Caco-2 (cell line): ENCODE results near the gene ZBTB6. TPM values are rescaled to one million over a fixed set of nuclear protein-coding genes. Genes with fewer than 3 reads are reported as not detected.
"Not testable (repeated sequence)": the region's sequence is repeated elsewhere in the genome, so short reads cannot be mapped to it uniquely, and the experiment has no call there.

Source experiments
- BruUV-seq: library from RNA; stranded (reverse); fragments of 400-500 nt; replicated peaks from 2 replicates; lab custom pipeline; 2021; lab: Mats Ljungman, UMichigan
- CTCF ChIA-PET: fragments of 300-600 bp; sonication (Branson Sonifier 250); formaldehyde crosslinking; loops from one replicate; lab custom pipeline; 2022; ENCODE audit warnings: antibody characterized with exemption; lab: Charles Lee
- POLR2A ChIA-PET: fragments of 300-600 bp; sonication (Branson Sonifier 250); formaldehyde crosslinking; loops from one replicate; lab custom pipeline; 2022; ENCODE audit warnings: antibody characterized with exemption; lab: Charles Lee
- DNase-seq, 2 experiments: peaks; one replicate each; pipeline versions ENCODE4 v3.0.0 to v3.0.0-alpha.2; 2020 to 2022
- H3K27me3 ChIP-seq: replicated peaks from 2 replicates; pipeline ENCODE4 v1.6.0; 2011; ENCODE audit warnings: low read length; ENCODE audit not compliant: control insufficient read depth, insufficient read depth
- H3K36me3 ChIP-seq: 2 replicates; pipeline ENCODE4 v1.5.1; 2011; ENCODE audit warnings: low read length; ENCODE audit not compliant: control insufficient read depth, insufficient read depth
- H3K4me1 ChIP-seq: fragments of 250-450 bp; sonication (Bioruptor Pico); 2 replicates; pipeline ENCODE4 v1.5.1; 2020; ENCODE audit warnings: mild to moderate bottlenecking
- H3K4me3 ChIP-seq: 2 replicates; pipeline ENCODE4 v1.5.1; 2011; ENCODE audit warnings: low read depth, mild to moderate bottlenecking, control low read depth, low read length
- H3K9me3 ChIP-seq: fragments of 250-450 bp; sonication (Bioruptor Pico); 2 replicates; pipeline ENCODE4 v1.5.1; 2020; ENCODE audit warnings: mild to moderate bottlenecking, moderate library complexity
- H3K27ac Mint-ChIP-seq: one replicate; pipeline ENCODE4 v1.8.0; 2022; ENCODE audit warnings: mixed read lengths; ENCODE audit not compliant: unreplicated experiment
- H3K27me3 Mint-ChIP-seq: one replicate; pipeline ENCODE4 v1.8.0; 2022; ENCODE audit warnings: mixed read lengths; ENCODE audit not compliant: insufficient read depth, unreplicated experiment
- H3K36me3 Mint-ChIP-seq: one replicate; pipeline ENCODE4 v1.8.0; 2022; ENCODE audit warnings: mild to moderate bottlenecking, mixed read lengths; ENCODE audit not compliant: insufficient read depth, unreplicated experiment
- H3K4me1 Mint-ChIP-seq: one replicate; pipeline ENCODE4 v1.8.0; 2022; ENCODE audit warnings: low read depth, mixed read lengths; ENCODE audit not compliant: unreplicated experiment
- H3K4me3 Mint-ChIP-seq: one replicate; pipeline ENCODE4 v1.8.0; 2022; ENCODE audit warnings: mild to moderate bottlenecking, moderate library complexity, mixed read lengths; ENCODE audit not compliant: unreplicated experiment
- H3K9me3 Mint-ChIP-seq: one replicate; pipeline ENCODE4 v1.8.0; 2022; ENCODE audit warnings: mixed read lengths; ENCODE audit not compliant: unreplicated experiment
- intact Hi-C: fragments of 100-400 bp; cut with micrococcal nuclease; formaldehyde crosslinking; loops from one replicate; pipeline ENCODE4 v1.10.0; 2022; ENCODE audit not compliant: unreplicated experiment
- total RNA-seq: library from RNA; stranded (reverse); gene quantifications from 2 replicates; pipeline ENCODE4 v1.2.3, GENCODE V29; 2022
- TF ChIP-seq, protein P1 (sequence below), 2 experiments: fragments of 200-600 bp in 1 of 2; IDR thresholded peaks; 1 replicate in 1 of 2; 2 replicates in 1 of 2; pipeline versions ENCODE4 v1.5.1 to v1.8.0; 2011 to 2022; ENCODE audit warnings: antibody characterized with exemption in 1 of 2, control low read depth in 1 of 2, inconsistent platforms in 1 of 2, low read depth in 1 of 2, low read length in 1 of 2, mild to moderate bottlenecking in 1 of 2, moderate library complexity in 1 of 2; ENCODE audit not compliant: insufficient read depth in 1 of 2, severe bottlenecking in 1 of 2, unreplicated experiment in 1 of 2

ZBTB6 gene
- total RNA-seq, 1 experiment from 2014 or later: 7.2 TPM

DNA sequence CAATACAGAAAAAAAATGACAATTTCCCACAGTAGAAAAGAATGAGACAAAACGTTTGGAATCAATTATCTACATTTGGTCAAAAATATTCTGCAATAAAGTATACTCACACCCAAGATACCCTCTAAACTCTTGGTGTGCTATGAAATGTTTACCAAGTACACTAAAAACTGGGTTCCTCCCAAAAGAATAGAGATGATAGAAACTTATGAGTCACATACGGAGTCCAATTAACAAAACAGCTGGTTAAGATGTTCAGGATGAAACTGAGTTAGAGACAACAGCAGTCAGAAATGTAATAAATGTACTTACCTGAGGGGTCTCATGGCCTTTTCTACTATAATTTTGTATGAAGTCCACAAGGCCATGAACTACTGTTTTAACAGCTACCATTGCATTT is 33.7 kb downstream of the ZBTB6 start:
- no TSS peak for BruUV-seq
- peaks cover 2% of the 10 kb centered on the region for H3K36me3 ChIP-seq
- POLR2A ChIA-PET: no interaction called here
- H3K4me1 ChIP-seq: no peaks in the 10 kb centered on the region
- Mint-ChIP-seq H3K9me3 (no peaks in the 10 kb centered on the region), H3K4me1 (no peaks in the 10 kb centered on the region), H3K27ac (no peak overlapping the region), H3K27me3 (no peaks in the 10 kb centered on the region), H3K36me3 (peaks cover 78% of the 10 kb centered on the region), H3K4me3 (no peak overlapping the region)
- H3K9me3 ChIP-seq: no peaks in the 10 kb centered on the region
- no peak for DNase-seq
- TF ChIP-seq, protein P1, sequence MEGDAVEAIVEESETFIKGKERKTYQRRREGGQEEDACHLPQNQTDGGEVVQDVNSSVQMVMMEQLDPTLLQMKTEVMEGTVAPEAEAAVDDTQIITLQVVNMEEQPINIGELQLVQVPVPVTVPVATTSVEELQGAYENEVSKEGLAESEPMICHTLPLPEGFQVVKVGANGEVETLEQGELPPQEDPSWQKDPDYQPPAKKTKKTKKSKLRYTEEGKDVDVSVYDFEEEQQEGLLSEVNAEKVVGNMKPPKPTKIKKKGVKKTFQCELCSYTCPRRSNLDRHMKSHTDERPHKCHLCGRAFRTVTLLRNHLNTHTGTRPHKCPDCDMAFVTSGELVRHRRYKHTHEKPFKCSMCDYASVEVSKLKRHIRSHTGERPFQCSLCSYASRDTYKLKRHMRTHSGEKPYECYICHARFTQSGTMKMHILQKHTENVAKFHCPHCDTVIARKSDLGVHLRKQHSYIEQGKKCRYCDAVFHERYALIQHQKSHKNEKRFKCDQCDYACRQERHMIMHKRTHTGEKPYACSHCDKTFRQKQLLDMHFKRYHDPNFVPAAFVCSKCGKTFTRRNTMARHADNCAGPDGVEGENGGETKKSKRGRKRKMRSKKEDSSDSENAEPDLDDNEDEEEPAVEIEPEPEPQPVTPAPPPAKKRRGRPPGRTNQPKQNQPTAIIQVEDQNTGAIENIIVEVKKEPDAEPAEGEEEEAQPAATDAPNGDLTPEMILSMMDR (IDR thresholded peaks at IDR 0.05; ENCODE audit: insufficient read depth in 1 of 2, low read depth in 1 of 2, low read length in 1 of 2, severe bottlenecking in 1 of 2, unreplicated experiment in 1 of 2): no peak
- no peaks in the 10 kb centered on the region for H3K27me3 ChIP-seq
- intact Hi-C loops: no loop called here
- H3K4me3 ChIP-seq: no peak overlapping the region
- CTCF ChIA-PET: no interaction called here

DNA sequence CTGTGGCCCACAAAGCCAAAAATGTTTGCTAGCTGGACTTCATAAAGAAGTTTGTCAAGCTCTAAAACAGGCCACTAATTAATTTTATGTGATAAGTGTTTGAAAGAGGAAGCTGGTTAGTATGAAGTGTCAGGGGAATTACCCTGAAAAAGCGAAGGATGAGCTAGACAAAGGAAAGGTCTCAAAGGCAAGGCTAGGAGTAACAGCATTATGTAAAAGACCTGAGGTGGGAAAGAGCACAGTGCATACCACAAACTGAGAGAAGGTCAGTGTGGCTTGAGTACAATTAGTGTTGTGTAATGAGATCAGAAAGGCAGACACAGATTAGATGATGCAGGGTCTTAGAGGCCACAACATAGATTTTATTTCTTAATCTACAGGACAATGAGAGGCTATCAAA is 37.6 kb downstream of the ZBTB6 start:
- intact Hi-C loops: no loop called here
- POLR2A ChIA-PET: no interaction called here
- Histone ChIP-seq H3K36me3 (peaks cover 3% of the 10 kb centered on the region), H3K9me3 (no peaks in the 10 kb centered on the region), H3K4me3 (no peak overlapping the region), H3K27me3 (no peaks in the 10 kb centered on the region), H3K4me1 (peaks cover 5% of the 10 kb centered on the region)
- no peak overlapping the region for H3K27ac Mint-ChIP-seq
- BruUV-seq: no TSS peak
- no peaks in the 10 kb centered on the region for H3K9me3 Mint-ChIP-seq
- peaks cover 18% of the 10 kb centered on the region for H3K4me1 Mint-ChIP-seq
- H3K36me3 Mint-ChIP-seq: peaks cover 97% of the 10 kb centered on the region
- TF ChIP-seq, protein P1 (IDR thresholded peaks at IDR 0.05; ENCODE audit: insufficient read depth in 1 of 2, low read depth in 1 of 2, low read length in 1 of 2, severe bottlenecking in 1 of 2, unreplicated experiment in 1 of 2): no peak
- DNase-seq: no peak
- CTCF ChIA-PET: no interaction called here
- no peaks in the 10 kb centered on the region for H3K27me3 Mint-ChIP-seq
- no peak overlapping the region for H3K4me3 Mint-ChIP-seq

DNA sequence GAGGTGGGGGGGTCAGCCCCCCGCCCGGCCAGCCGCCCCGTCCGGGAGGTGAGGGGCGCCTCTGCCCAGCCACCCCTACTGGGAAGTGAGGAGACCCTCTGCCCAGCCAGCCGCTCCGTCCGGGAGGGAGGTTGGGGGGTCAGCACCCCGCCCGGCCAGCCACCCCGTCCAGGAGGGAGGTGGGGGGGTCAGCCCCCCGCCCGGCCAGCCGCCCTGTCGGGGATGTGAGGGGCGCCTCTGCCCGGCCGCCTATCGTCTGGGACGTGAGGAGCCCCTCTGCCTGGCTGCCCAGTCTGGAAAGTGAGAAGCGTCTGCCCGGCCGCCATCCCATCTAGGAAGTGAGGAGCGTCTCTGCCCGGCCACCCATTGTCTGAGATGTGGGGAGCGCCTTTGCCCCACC is 45.8 kb downstream of the ZBTB6 start:
- H3K4me3 Mint-ChIP-seq, H3K4me1 ChIP-seq, intact Hi-C loops, H3K27ac Mint-ChIP-seq, CTCF ChIA-PET, H3K4me3 ChIP-seq, DNase-seq, H3K9me3 ChIP-seq, H3K9me3 Mint-ChIP-seq, POLR2A ChIA-PET, H3K27me3 ChIP-seq, H3K36me3 ChIP-seq, H3K27me3 Mint-ChIP-seq, BruUV-seq: not testable (repeated sequence)
- Mint-ChIP-seq H3K4me1 (peaks cover 20% of the 10 kb centered on the region), H3K36me3 (peaks cover 78% of the 10 kb centered on the region)

DNA sequence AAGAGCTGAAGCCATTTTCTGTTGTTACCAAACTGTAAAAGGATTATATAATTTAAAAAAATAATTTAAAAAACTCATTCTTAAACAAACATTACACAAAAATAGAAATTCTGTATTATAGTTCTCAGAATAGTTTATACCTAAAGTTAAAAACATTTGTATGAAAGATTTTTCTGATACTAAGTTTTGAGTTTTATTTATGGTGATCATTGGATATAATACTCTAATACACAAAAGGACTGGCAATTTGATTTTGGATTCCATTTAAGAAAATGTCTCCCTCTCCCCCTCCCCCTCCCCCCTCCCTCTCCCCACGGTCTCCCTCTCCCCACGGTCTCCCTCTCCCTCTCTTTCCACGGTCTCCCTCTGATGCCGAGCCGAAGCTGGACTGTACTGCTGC is 47.0 kb downstream of the ZBTB6 start:
- no peak overlapping the region for H3K4me3 ChIP-seq
- DNase-seq: no peak
- TF ChIP-seq, protein P1 (IDR thresholded peaks at IDR 0.05; ENCODE audit: insufficient read depth in 1 of 2, low read depth in 1 of 2, low read length in 1 of 2, severe bottlenecking in 1 of 2, unreplicated experiment in 1 of 2): no peak
- H3K27me3 Mint-ChIP-seq: no peaks in the 10 kb centered on the region
- H3K27me3 ChIP-seq: no peaks in the 10 kb centered on the region
- no peaks in the 10 kb centered on the region for H3K9me3 ChIP-seq
- CTCF ChIA-PET: no interaction called here
- BruUV-seq: no TSS peak
- H3K4me3 Mint-ChIP-seq: no peak overlapping the region
- peaks cover 2% of the 10 kb centered on the region; the same call in 1 of the 2 replicates for H3K36me3 ChIP-seq
- no peaks in the 10 kb centered on the region for H3K9me3 Mint-ChIP-seq
- peaks cover 6% of the 10 kb centered on the region for H3K4me1 ChIP-seq
- H3K27ac Mint-ChIP-seq: no peak overlapping the region
- peaks cover 8% of the 10 kb centered on the region for H3K4me1 Mint-ChIP-seq
- H3K36me3 Mint-ChIP-seq: peaks cover 69% of the 10 kb centered on the region
- intact Hi-C loops: no loop called here
- POLR2A ChIA-PET: no interaction called here
